GM19043 (cell line): ENCODE results near the gene IL10RB.
"Not testable (repeated sequence)": the region's sequence is repeated elsewhere in the genome, so short reads cannot be mapped to it uniquely, and the experiment has no call there.

Experiments used
- ATAC-seq: cut with Tn5 transposase; IDR thresholded peaks from one replicate; pipeline ENCODE4 v1.9.1; 2021; ENCODE audit warnings: low read depth; ENCODE audit not compliant: unreplicated experiment

The IL10RB gene

GRCh38 chr21:33239559-33240127, 26.5 kb upstream of the IL10RB start:
- not testable (repeated sequence) for ATAC-seq

- no peak for ATAC-seq
These were observed 25.8 kb upstream of the IL10RB start for GRCh38 chr21:33240404-33240803.

- no peak for ATAC-seq
These were observed 24.3 kb upstream of the IL10RB start for GRCh38 chr21:33241846-33242245.

- ATAC-seq = not testable (repeated sequence)
These were observed 23.3 kb upstream of the IL10RB start for GRCh38 chr21:33242846-33243245.

- ATAC-seq = no peak
These were observed 21.9 kb upstream of the IL10RB start for GRCh38 chr21:33244082-33244778.

GRCh38 chr21:33244779-33245105, 21.4 kb upstream of the IL10RB start:
- no peak for ATAC-seq

GRCh38 chr21:33245289-33245918, 20.8 kb upstream of the IL10RB start:
- ATAC-seq = no peak

GRCh38 chr21:33246506-33246905, 19.7 kb upstream of the IL10RB start:
- no peak for ATAC-seq

- no peak for ATAC-seq
These were observed 19.2 kb upstream of the IL10RB start for GRCh38 chr21:33246963-33247362.

- no peak for ATAC-seq
These were observed 18.6 kb upstream of the IL10RB start for GRCh38 chr21:33247599-33247998.

- no peak for ATAC-seq
These were observed 16.7 kb upstream of the IL10RB start for GRCh38 chr21:33249331-33250002.

- no peak for ATAC-seq
These were observed 15.0 kb upstream of the IL10RB start for GRCh38 chr21:33251119-33251518.

- not testable (repeated sequence) for ATAC-seq
These were observed 12.8 kb upstream of the IL10RB start for GRCh38 chr21:33253382-33253781.

GRCh38 chr21:33254766-33255165, 11.4 kb upstream of the IL10RB start:
- no peak for ATAC-seq

- ATAC-seq = no peak
These were observed 10.8 kb upstream of the IL10RB start for GRCh38 chr21:33255404-33255803.

- no peak for ATAC-seq
These were observed 10.1 kb upstream of the IL10RB start for GRCh38 chr21:33256019-33256418.

GRCh38 chr21:33257094-33257803, 8.9 kb upstream of the IL10RB start:
- no peak for ATAC-seq

- ATAC-seq = no peak
These were observed 7.7 kb upstream of the IL10RB start for GRCh38 chr21:33258475-33258874.

- ATAC-seq = no peak
These were observed 6.7 kb upstream of the IL10RB start for GRCh38 chr21:33259428-33259827.

- ATAC-seq = no peak
These were observed 6.2 kb upstream of the IL10RB start for GRCh38 chr21:33259995-33260394.

GRCh38 chr21:33261635-33262034, 4.5 kb upstream of the IL10RB start:
- no peak for ATAC-seq
